GM23338 (cell line): Measurements from ENCODE around the gene WDR12. TPM values are rescaled to one million over a fixed set of nuclear protein-coding genes. Genes with fewer than 3 reads are reported as not detected.

ENCODE experiments used
- ATAC-seq: fragments of 200-7000 bp; cut with Tn5 transposase; 3 replicates; pipeline ENCODE4 v1.9.1; 2020
- DNase-seq: peaks from one replicate; pipeline ENCODE4 v3.0.0-alpha.2; 2015; ENCODE audit warnings: low spot score
- H2AFZ ChIP-seq: fragments of 200-600 bp; sonication (generic); 2 replicates; pipeline ENCODE4 v1.8.0; 2016; ENCODE audit warnings: antibody characterized with exemption, mild to moderate bottlenecking, moderate library complexity
- H3F3A ChIP-seq: fragments of 200-600 bp; sonication (generic); replicated peaks from 2 replicates; pipeline ENCODE4 v1.8.0; 2017; ENCODE audit warnings: antibody characterized with exemption, mixed run types, low read depth
- H3K27ac ChIP-seq: fragments of 200-600 bp; sonication (generic); 2 replicates; pipeline ENCODE4 v1.6.1; 2016; ENCODE audit warnings: low read depth
- H3K27me3 ChIP-seq: fragments of 200-600 bp; sonication (generic); 2 replicates; pipeline ENCODE4 v1.8.0; 2016; ENCODE audit warnings: mild to moderate bottlenecking, mixed run types, moderate library complexity; ENCODE audit not compliant: insufficient read depth
- H3K36me3 ChIP-seq: fragments of 200-600 bp; sonication (generic); 2 replicates; pipeline ENCODE4 v1.8.0; 2016; ENCODE audit warnings: mild to moderate bottlenecking; ENCODE audit not compliant: insufficient read depth
- H3K4me1 ChIP-seq: fragments of 200-600 bp; sonication (generic); 2 replicates; pipeline ENCODE4 v1.8.0; 2016; ENCODE audit warnings: mild to moderate bottlenecking, moderate library complexity; ENCODE audit not compliant: insufficient read depth
- H3K4me2 ChIP-seq: fragments of 200-600 bp; sonication (generic); 2 replicates; pipeline ENCODE4 v1.7.1; 2017; ENCODE audit warnings: mixed run types
- H3K4me3 ChIP-seq: fragments of 200-600 bp; sonication (generic); 2 replicates; pipeline ENCODE4 v1.6.1; 2016; ENCODE audit warnings: mixed run types
- H3K79me2 ChIP-seq: fragments of 200-600 bp; sonication (generic); replicated peaks from 2 replicates; pipeline ENCODE4 v1.8.0; 2017; ENCODE audit warnings: mild to moderate bottlenecking; ENCODE audit not compliant: insufficient read depth
- H3K9me2 ChIP-seq: fragments of 200-600 bp; sonication (generic); 2 replicates; pipeline ENCODE4 v1.8.0; 2017; ENCODE audit not compliant: insufficient read depth
- H4K20me1 ChIP-seq: fragments of 200-600 bp; sonication (generic); replicated peaks from 2 replicates; pipeline ENCODE4 v1.8.0; 2017; ENCODE audit warnings: mild to moderate bottlenecking; ENCODE audit not compliant: insufficient read depth
- H3K27ac Mint-ChIP-seq: 2 replicates; pipeline ENCODE4 v1.8.0; 2020; ENCODE audit warnings: inconsistent platforms, mild to moderate bottlenecking, moderate library complexity, mixed read lengths
- H3K27me3 Mint-ChIP-seq: 3 replicates; pipeline ENCODE4 v1.8.0; 2022; ENCODE audit warnings: low read depth, mild to moderate bottlenecking, moderate library complexity, mixed read lengths, inconsistent platforms; ENCODE audit not compliant: insufficient read depth, poor library complexity
- H3K36me3 Mint-ChIP-seq: 3 replicates; pipeline ENCODE4 v1.8.0; 2021; ENCODE audit warnings: low read depth, mild to moderate bottlenecking, inconsistent platforms, moderate library complexity, mixed read lengths
- H3K4me1 Mint-ChIP-seq: 3 replicates; pipeline ENCODE4 v1.8.0; 2020; ENCODE audit warnings: mild to moderate bottlenecking, inconsistent platforms, mixed read lengths
- H3K4me3 Mint-ChIP-seq: 3 replicates; pipeline ENCODE4 v1.8.0; 2021; ENCODE audit warnings: moderate library complexity, mild to moderate bottlenecking, inconsistent platforms, mixed read lengths
- H3K9me3 Mint-ChIP-seq: 3 replicates; pipeline ENCODE4 v1.8.0; 2020; ENCODE audit warnings: moderate library complexity, mild to moderate bottlenecking, inconsistent platforms, mixed read lengths
- CREB1 ChIP-seq: fragments of 250-450 bp; sonication (Bioruptor Pico); IDR thresholded peaks from 2 replicates; pipeline ENCODE4 v1.5.0; 2020; ENCODE audit warnings: low read depth, mild to moderate bottlenecking, moderate library complexity
- EZH2 ChIP-seq: fragments of 200-600 bp; sonication (generic); IDR thresholded peaks from one replicate; pipeline ENCODE4 v1.8.0; 2017; ENCODE audit warnings: antibody characterized with exemption, mild to moderate bottlenecking, low read depth; ENCODE audit not compliant: unreplicated experiment
- JUNB ChIP-seq: IDR thresholded peaks from one replicate; pipeline ENCODE4 v1.6.1; 2016; ENCODE audit warnings: antibody characterized with exemption; ENCODE audit not compliant: unreplicated experiment
- ZNF114 ChIP-seq: fragments of 250-450 bp; sonication (Bioruptor Pico); IDR thresholded peaks from 2 replicates; pipeline ENCODE4 v1.5.0; 2020; ENCODE audit warnings: mild to moderate bottlenecking, moderate library complexity
- ZNF331 ChIP-seq: fragments of 250-450 bp; sonication (Bioruptor Pico); IDR thresholded peaks from 2 replicates; pipeline ENCODE4 v1.5.0; 2020; ENCODE audit warnings: low read depth, mild to moderate bottlenecking, moderate library complexity
- polyA plus RNA-seq: library from polyadenylated mRNA; unstranded; fragments of >200 nt; fragmentation: Nextera tagmentation; extraction: Ambion mirVana; gene quantifications from 2 replicates; pipeline ENCODE4 v1.2.1, GENCODE V29; 2016
- total RNA-seq: library from RNA; depleted of rRNA; stranded (reverse); fragments of >200 nt; shearing (Covaris generic); gene quantifications from 2 replicates; pipeline ENCODE4 v1.2.3, GENCODE V29; 2014
- TF ChIP-seq, protein P1 (sequence below): IDR thresholded peaks from one replicate; pipeline ENCODE4 v1.6.1; 2018; ENCODE audit warnings: antibody characterized with exemption; ENCODE audit not compliant: unreplicated experiment
- TF ChIP-seq, protein P2 (sequence below): IDR thresholded peaks from 2 replicates; pipeline ENCODE4 v1.6.1; 2016; ENCODE audit warnings: antibody characterized with exemption
- TF ChIP-seq, protein P3 (sequence below), 2 experiments: fragments of 200-600 bp in 1 of 2; sonication (generic) in 1 of 2; conservative IDR thresholded peaks; 2 replicates each; pipeline versions ENCODE4 v1.5.1 to v1.6.1; 2016 to 2017; ENCODE audit warnings: antibody characterized with exemption in 2 of 2, low read depth in 2 of 2, mild to moderate bottlenecking in 2 of 2, moderate library complexity in 1 of 2

Gene WDR12
- total and polyA plus RNA-seq, 2 experiments from 2014 or later = 98.1 to 240 TPM

DNA sequence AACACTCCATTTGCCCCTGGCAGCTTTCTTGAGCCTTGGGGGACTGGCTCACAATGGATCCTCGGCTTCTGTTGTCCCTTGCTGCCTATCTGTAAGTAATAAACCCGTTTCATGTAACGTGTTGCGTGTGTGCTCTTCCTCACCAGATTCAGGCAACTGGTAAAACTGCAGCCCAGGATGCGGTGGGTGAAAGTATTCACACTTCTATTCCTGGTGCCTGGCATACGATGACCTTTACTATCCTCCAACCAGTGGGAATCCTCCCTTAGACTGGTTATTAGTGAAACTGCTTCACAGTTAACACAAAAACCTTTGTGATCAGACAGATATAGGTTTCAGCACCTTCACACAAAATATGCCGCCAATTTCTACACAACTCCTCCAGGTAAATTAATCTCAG is 26.3 kb downstream of the WDR12 start:
- TF ChIP-seq, protein P1, sequence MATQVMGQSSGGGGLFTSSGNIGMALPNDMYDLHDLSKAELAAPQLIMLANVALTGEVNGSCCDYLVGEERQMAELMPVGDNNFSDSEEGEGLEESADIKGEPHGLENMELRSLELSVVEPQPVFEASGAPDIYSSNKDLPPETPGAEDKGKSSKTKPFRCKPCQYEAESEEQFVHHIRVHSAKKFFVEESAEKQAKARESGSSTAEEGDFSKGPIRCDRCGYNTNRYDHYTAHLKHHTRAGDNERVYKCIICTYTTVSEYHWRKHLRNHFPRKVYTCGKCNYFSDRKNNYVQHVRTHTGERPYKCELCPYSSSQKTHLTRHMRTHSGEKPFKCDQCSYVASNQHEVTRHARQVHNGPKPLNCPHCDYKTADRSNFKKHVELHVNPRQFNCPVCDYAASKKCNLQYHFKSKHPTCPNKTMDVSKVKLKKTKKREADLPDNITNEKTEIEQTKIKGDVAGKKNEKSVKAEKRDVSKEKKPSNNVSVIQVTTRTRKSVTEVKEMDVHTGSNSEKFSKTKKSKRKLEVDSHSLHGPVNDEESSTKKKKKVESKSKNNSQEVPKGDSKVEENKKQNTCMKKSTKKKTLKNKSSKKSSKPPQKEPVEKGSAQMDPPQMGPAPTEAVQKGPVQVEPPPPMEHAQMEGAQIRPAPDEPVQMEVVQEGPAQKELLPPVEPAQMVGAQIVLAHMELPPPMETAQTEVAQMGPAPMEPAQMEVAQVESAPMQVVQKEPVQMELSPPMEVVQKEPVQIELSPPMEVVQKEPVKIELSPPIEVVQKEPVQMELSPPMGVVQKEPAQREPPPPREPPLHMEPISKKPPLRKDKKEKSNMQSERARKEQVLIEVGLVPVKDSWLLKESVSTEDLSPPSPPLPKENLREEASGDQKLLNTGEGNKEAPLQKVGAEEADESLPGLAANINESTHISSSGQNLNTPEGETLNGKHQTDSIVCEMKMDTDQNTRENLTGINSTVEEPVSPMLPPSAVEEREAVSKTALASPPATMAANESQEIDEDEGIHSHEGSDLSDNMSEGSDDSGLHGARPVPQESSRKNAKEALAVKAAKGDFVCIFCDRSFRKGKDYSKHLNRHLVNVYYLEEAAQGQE = no peak
- no peak for TF ChIP-seq ZNF114 (CRISPR knock-in tag)
- TF ChIP-seq CREB1 (CRISPR knock-in tag) = no peak
- no peak for TF ChIP-seq ZNF331 (CRISPR knock-in tag)
- TF ChIP-seq JUNB = no peak
- TF ChIP-seq, protein P2, sequence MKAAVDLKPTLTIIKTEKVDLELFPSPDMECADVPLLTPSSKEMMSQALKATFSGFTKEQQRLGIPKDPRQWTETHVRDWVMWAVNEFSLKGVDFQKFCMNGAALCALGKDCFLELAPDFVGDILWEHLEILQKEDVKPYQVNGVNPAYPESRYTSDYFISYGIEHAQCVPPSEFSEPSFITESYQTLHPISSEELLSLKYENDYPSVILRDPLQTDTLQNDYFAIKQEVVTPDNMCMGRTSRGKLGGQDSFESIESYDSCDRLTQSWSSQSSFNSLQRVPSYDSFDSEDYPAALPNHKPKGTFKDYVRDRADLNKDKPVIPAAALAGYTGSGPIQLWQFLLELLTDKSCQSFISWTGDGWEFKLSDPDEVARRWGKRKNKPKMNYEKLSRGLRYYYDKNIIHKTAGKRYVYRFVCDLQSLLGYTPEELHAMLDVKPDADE = no peak
- no peak for TF ChIP-seq EZH2
- no peaks in the 10 kb centered on the region for H3K4me1 Mint-ChIP-seq
- H3K27me3 Mint-ChIP-seq = no peaks in the 10 kb centered on the region
- H3K9me3 Mint-ChIP-seq = no peaks in the 10 kb centered on the region
- no peak overlapping the region for H2AFZ ChIP-seq
- H3K4me3 Mint-ChIP-seq = no peak overlapping the region
- H3K4me2 ChIP-seq = no peak overlapping the region
- H3K27ac ChIP-seq = no peak overlapping the region
- no peaks in the 10 kb centered on the region; the same call in 1 of the 2 replicates for H3K79me2 ChIP-seq
- no peak for ATAC-seq
- H3K27me3 ChIP-seq = no peaks in the 10 kb centered on the region
- peaks cover 5% of the 10 kb centered on the region; the same call in 1 of the 2 replicates for H4K20me1 ChIP-seq
- H3K36me3 ChIP-seq = peaks cover 66% of the 10 kb centered on the region
- no peaks in the 10 kb centered on the region for H3F3A ChIP-seq
- no peaks in the 10 kb centered on the region for H3K9me2 ChIP-seq
- H3K36me3 Mint-ChIP-seq = peaks cover 78% of the 10 kb centered on the region
- DNase-seq = no peak
- H3K4me3 ChIP-seq = no peak overlapping the region
- H3K4me1 ChIP-seq = no peaks in the 10 kb centered on the region
- no peak overlapping the region for H3K27ac Mint-ChIP-seq

DNA sequence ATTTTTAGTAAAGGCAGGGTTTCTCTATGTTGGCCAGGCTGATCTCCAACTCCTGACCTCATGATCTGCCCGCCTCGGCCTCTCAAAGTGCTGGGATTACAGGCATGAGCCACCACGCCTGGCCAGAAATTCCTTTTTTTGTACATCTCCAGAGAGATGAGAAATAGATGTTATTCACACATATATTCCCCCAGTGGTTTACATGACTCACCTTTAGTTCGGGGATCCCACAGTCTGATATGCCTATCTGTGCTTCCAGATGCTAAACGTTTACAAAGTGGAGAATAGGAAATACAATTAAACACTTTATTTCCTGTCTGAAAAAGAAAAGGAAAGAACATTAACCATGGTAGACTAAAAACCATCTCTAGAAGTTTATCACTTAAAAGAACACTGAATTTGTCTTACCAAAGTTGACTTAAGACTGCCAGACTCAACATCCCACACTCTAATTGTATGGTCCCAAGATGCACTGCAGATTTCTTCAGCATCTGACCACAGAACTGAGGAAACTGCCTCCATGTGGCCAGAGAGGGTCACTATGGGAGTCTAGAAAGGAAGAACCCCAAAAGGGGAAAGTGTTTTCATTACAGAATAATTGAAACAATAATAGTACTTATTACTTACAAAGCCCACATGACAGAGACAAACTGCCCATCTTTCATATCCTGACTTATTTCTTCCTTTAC is 27.3 kb downstream of the WDR12 start:
- H3K4me1 ChIP-seq = no peaks in the 10 kb centered on the region
- no peak overlapping the region for H3K27ac ChIP-seq
- H3K9me3 Mint-ChIP-seq = no peaks in the 10 kb centered on the region
- TF ChIP-seq, protein P3, sequence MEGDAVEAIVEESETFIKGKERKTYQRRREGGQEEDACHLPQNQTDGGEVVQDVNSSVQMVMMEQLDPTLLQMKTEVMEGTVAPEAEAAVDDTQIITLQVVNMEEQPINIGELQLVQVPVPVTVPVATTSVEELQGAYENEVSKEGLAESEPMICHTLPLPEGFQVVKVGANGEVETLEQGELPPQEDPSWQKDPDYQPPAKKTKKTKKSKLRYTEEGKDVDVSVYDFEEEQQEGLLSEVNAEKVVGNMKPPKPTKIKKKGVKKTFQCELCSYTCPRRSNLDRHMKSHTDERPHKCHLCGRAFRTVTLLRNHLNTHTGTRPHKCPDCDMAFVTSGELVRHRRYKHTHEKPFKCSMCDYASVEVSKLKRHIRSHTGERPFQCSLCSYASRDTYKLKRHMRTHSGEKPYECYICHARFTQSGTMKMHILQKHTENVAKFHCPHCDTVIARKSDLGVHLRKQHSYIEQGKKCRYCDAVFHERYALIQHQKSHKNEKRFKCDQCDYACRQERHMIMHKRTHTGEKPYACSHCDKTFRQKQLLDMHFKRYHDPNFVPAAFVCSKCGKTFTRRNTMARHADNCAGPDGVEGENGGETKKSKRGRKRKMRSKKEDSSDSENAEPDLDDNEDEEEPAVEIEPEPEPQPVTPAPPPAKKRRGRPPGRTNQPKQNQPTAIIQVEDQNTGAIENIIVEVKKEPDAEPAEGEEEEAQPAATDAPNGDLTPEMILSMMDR (conservative IDR thresholded peaks at IDR 0.05; ENCODE audit: low read depth in 2 of 2) = peak; percentile 20 to 25; a peak in 3 of 4 replicates
- no peak for TF ChIP-seq CREB1 (CRISPR knock-in tag)
- H2AFZ ChIP-seq = no peak overlapping the region
- no peak overlapping the region for H3K4me3 ChIP-seq
- H3K79me2 ChIP-seq = no peaks in the 10 kb centered on the region; the same call in 1 of the 2 replicates
- H3K9me2 ChIP-seq = no peaks in the 10 kb centered on the region
- DNase-seq (no peak), ATAC-seq (no peak)
- peaks cover 61% of the 10 kb centered on the region for H3K36me3 ChIP-seq
- H4K20me1 ChIP-seq = peaks cover 5% of the 10 kb centered on the region; the same call in 1 of the 2 replicates
- H3K36me3 Mint-ChIP-seq = peaks cover 81% of the 10 kb centered on the region
- H3K4me2 ChIP-seq = no peak overlapping the region
- H3K4me3 Mint-ChIP-seq = no peak overlapping the region
- no peaks in the 10 kb centered on the region for H3K4me1 Mint-ChIP-seq
- no peaks in the 10 kb centered on the region for H3K27me3 Mint-ChIP-seq
- H3F3A ChIP-seq = no peaks in the 10 kb centered on the region
- H3K27ac Mint-ChIP-seq = no peak overlapping the region
- no peaks in the 10 kb centered on the region for H3K27me3 ChIP-seq
